GM12878 (cell line): ENCODE results near the gene SLC43A3. TPM values are rescaled to one million over a fixed set of nuclear protein-coding genes. Genes with fewer than 3 reads are reported as not detected.

Experiments
- ATAC-seq: fragments of 200-7000 bp; cut with Tn5 transposase; 3 replicates; pipeline ENCODE4 v1.9.1; 2020; ENCODE audit warnings: mild to moderate bottlenecking, moderate library complexity
- BruUV-seq: library from RNA; stranded (reverse); fragments of 400-500 nt; replicated peaks from 2 replicates; lab custom pipeline; 2021; lab: Mats Ljungman, UMichigan
- CTCF ChIA-PET: fragments of 300-600 bp; sonication (Branson Sonifier 250); formaldehyde crosslinking; extraction: SDS; loops from one replicate; lab custom pipeline; 2021; ENCODE audit warnings: inconsistent platforms; lab: Yijun Ruan, JAX
- POLR2A ChIA-PET: fragments of 350-600 bp; formaldehyde crosslinking; extraction: SDS; loops from one replicate; lab custom pipeline; 2021; ENCODE audit warnings: inconsistent platforms; lab: Charles Lee
- RAD21 ChIA-PET: fragments of 300-600 bp; sonication (Branson Sonifier 250); formaldehyde crosslinking; loops from one replicate; lab custom pipeline; 2023; ENCODE audit warnings: antibody characterized with exemption; ENCODE audit not compliant: unreplicated experiment; lab: Charles Lee
- SMC1A ChIA-PET: fragments of 300-600 bp; sonication (Branson Sonifier 250); formaldehyde crosslinking; loops from one replicate; lab custom pipeline; 2023; ENCODE audit not compliant: unreplicated experiment, uncharacterized antibody; lab: Charles Lee
- DNase-seq: peaks from one replicate; pipeline ENCODE4 v3.0.0-alpha.2; 2011; ENCODE audit warnings: low read depth, low spot score
- FAIRE-seq: peaks from 3 replicates; lab custom pipeline; 2011; peaks lifted over from hg19 to GRCh38; lab: Jason Lieb, UNC
- H2AFZ ChIP-seq: 2 replicates; pipeline ENCODE4 v1.6.0; 2011; ENCODE audit warnings: low read depth, low read length, control low read depth; ENCODE audit not compliant: control insufficient read depth
- H3K27ac ChIP-seq: 2 replicates; pipeline ENCODE4 v1.5.1; 2011; ENCODE audit warnings: control low read depth; ENCODE audit not compliant: control insufficient read depth, insufficient read depth
- H3K27me3 ChIP-seq, 2 experiments: replicated peaks in 1 of 2; 2 replicates each; pipeline versions ENCODE4 v1.6.0 to v1.6.1; 2011; ENCODE audit warnings: low read length in 1 of 2; ENCODE audit not compliant: control insufficient read depth in 2 of 2, insufficient read depth in 2 of 2
- H3K36me3 ChIP-seq, 2 experiments: 2 replicates each; pipeline ENCODE4 v1.5.1; 2011; ENCODE audit warnings: low read length in 1 of 2; ENCODE audit not compliant: control insufficient read depth in 2 of 2, insufficient read depth in 2 of 2
- H3K4me1 ChIP-seq: 2 replicates; pipeline ENCODE4 v1.6.1; 2011; ENCODE audit warnings: mild to moderate bottlenecking, low read length, moderate library complexity, mixed read lengths; ENCODE audit not compliant: control insufficient read depth, insufficient read depth
- H3K4me2 ChIP-seq: 2 replicates; pipeline ENCODE4 v1.6.0; 2011; ENCODE audit warnings: control low read depth; ENCODE audit not compliant: control insufficient read depth, insufficient read depth
- H3K4me3 ChIP-seq: fragments of 200-600 bp; sonication (generic); 2 replicates; pipeline ENCODE4 v1.5.1; 2016
- H3K79me2 ChIP-seq: 2 replicates; pipeline ENCODE4 v1.6.0; 2011; ENCODE audit warnings: low read length; ENCODE audit not compliant: control insufficient read depth, insufficient read depth
- H3K9ac ChIP-seq: 2 replicates; pipeline ENCODE4 v1.8.0; 2011; ENCODE audit warnings: low read length, control low read depth, mixed read lengths; ENCODE audit not compliant: control insufficient read depth, insufficient read depth
- H3K9me3 ChIP-seq: replicated peaks from 3 replicates; pipeline ENCODE4 v1.5.1; 2011; ENCODE audit warnings: mild to moderate bottlenecking, low read length; ENCODE audit not compliant: control insufficient read depth, insufficient read depth
- H4K20me1 ChIP-seq: 2 replicates; pipeline ENCODE4 v1.6.0; 2011; ENCODE audit not compliant: control insufficient read depth, insufficient read depth
- EGR1 ChIP-seq, 2 experiments: IDR thresholded peaks; 1 replicate in 1 of 2; 2 replicates in 1 of 2; pipeline ENCODE4 v1.6.1; 2011 to 2012; ENCODE audit warnings: low read depth in 2 of 2, low read length in 2 of 2, borderline replicate concordance in 1 of 2, mild to moderate bottlenecking in 1 of 2, moderate library complexity in 1 of 2
- FOS ChIP-seq: IDR thresholded peaks from 3 replicates; pipeline ENCODE4 v1.6.1; 2011; ENCODE audit warnings: borderline replicate concordance; ENCODE audit not compliant: insufficient read length; ENCODE audit errors: extremely low read depth
- KDM1A ChIP-seq: fragments of 200-600 bp; sonication (generic); IDR thresholded peaks from 2 replicates; pipeline ENCODE4 v1.6.1; 2016; ENCODE audit warnings: borderline replicate concordance
- MYB ChIP-seq: fragments of 150-350 bp; IDR thresholded peaks from 2 replicates; pipeline ENCODE4 v1.6.1; 2014; ENCODE audit warnings: mild to moderate bottlenecking, low read depth, low read length, borderline replicate concordance
- NR2F1 ChIP-seq: fragments of 450-650 bp; conservative IDR thresholded peaks from 2 replicates; pipeline ENCODE4 v1.6.1; 2017; ENCODE audit warnings: mild to moderate bottlenecking
- POLR2A ChIP-seq: IDR thresholded peaks from 2 replicates; pipeline ENCODE4 v1.6.1; 2011; ENCODE audit warnings: low read depth, mild to moderate bottlenecking, low read length
- WGBS: methylation state at CpG from one replicate; pipeline ENCODE4 v1.1.6; 2016; ENCODE audit warnings: low lambda C conversion rate; ENCODE audit not compliant: insufficient replicate concordance, insufficient coverage; ENCODE audit errors: missing lambda C conversion rate; 5-methylcytosine and 5-hydroxymethylcytosine counted together
- in situ Hi-C: fragments of 300-500 bp; cut with MboI; formaldehyde crosslinking; loops from 9 replicates; pipeline ENCODE4 v1.14.3; 2018; ENCODE audit warnings: mixed read lengths
- intact Hi-C: fragments of 100-400 bp; cut with micrococcal nuclease; formaldehyde crosslinking; loops from one replicate; pipeline ENCODE4 v1.14.2; 2022; ENCODE audit not compliant: unreplicated experiment
- polyA plus RNA-seq, 11 experiments: library from polyadenylated mRNA; depleted of rRNA in 4 of 11; unstranded in 6 of 11; stranded (reverse) in 5 of 11; fragments of >200 nt; fragmentation: Nextera tagmentation in 4 of 11; fragmentation: Illumina TruSeq in 1 of 11; extraction: Ambion mirVana in 4 of 11; extraction: Trizol in 1 of 11; gene quantifications; 1 replicate in 1 of 11; 2 replicates in 10 of 11; pipeline versions ENCODE4 v1.2.1 to v1.2.3, GENCODE V29; 2011 to 2016; ENCODE audit warnings: inconsistent platforms in 2 of 11, missing spikeins in 2 of 11, low read depth in 1 of 11
- total RNA-seq, 4 experiments: library from RNA; depleted of rRNA in 3 of 4; stranded (reverse); fragments of >200 nt in 3 of 4; fragmentation: Illumina TruSeq in 1 of 4; extraction: Trizol in 1 of 4; gene quantifications; 2 replicates each; pipeline versions ENCODE4 v1.2.1 to v1.2.3, GENCODE V29; 2013 to 2021

Gene SLC43A3
- total and polyA plus RNA-seq, 10 of the 15 experiments (the other 5 are each of a cell fraction or from before 2014, with no cell fraction given), result 37.5 to 237 (median 132) TPM

GRCh38 chr11:57375490-57375889 is 51.4 kb downstream of the SLC43A3 start:
- ChIA-PET POLR2A (no interaction called here), RAD21 (no interaction called here), SMC1A (no interaction called here), CTCF (no interaction called here)
- Histone ChIP-seq H3K9ac (no peak overlapping the region), H3K9me3 (no peaks in the 10 kb centered on the region), H3K36me3 (no peaks in the 10 kb centered on the region), H3K27ac (no peak overlapping the region), H3K4me1 (no peaks in the 10 kb centered on the region), H3K27me3 (no peaks in the 10 kb centered on the region; a peak in 1 of 4 replicates), H3K79me2 (no peaks in the 10 kb centered on the region), H3K4me2 (no peak overlapping the region), H2AFZ (no peak overlapping the region), H3K4me3 (no peak overlapping the region), H4K20me1 (no peaks in the 10 kb centered on the region)
- FAIRE-seq (no peak), ATAC-seq (no peak), DNase-seq (no peak)
- WGBS, result 0% methylated on average over 2 of the region's 2 CpGs
- BruUV-seq, result no TSS peak
- in situ Hi-C loops, result no loop called here
- TF ChIP-seq MYB, result no peak
- intact Hi-C loops, result no loop called here

DNA sequence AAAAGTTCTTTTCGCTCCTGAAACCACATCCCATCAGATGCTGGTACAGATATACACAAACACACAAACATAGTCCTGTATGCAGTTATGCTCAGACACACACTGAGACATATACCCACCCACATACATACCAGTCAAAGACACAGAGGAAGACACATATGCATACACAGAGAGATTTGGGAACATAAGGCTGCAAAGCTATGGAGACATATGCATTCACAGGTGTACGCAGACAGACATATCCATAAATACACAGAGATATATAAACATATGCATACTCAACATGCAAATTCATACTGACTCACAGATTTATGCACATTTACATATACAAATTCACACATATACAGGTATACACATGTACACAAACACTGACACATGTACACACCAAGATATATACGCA is 52.0 kb downstream of the SLC43A3 start:
- FAIRE-seq (no peak), DNase-seq (no peak), ATAC-seq (no peak)
- no peaks in the 10 kb centered on the region for H3K36me3 ChIP-seq
- ChIA-PET SMC1A (no interaction called here), CTCF (interaction anchor here (1.2 kb wide), 1 partner anchor 119 kb away, joined by 3 read pairs; no protein-coding TSS in a partner anchor), POLR2A (no interaction called here), RAD21 (no interaction called here)
- in situ Hi-C loops (no loop called here), intact Hi-C loops (no loop called here)
- no TSS peak for BruUV-seq
- no peaks in the 10 kb centered on the region for H4K20me1 ChIP-seq
- no peaks in the 10 kb centered on the region for H3K79me2 ChIP-seq
- H3K4me3 ChIP-seq, result no peak overlapping the region
- no peak overlapping the region for H3K27ac ChIP-seq
- no peak overlapping the region for H3K9ac ChIP-seq
- H3K27me3 ChIP-seq, result no peaks in the 10 kb centered on the region; a peak in 1 of 4 replicates
- 55% methylated on average over 3 of the region's 3 CpGs for WGBS
- H3K4me1 ChIP-seq, result no peaks in the 10 kb centered on the region
- no peak overlapping the region for H3K4me2 ChIP-seq
- H3K9me3 ChIP-seq, result no peaks in the 10 kb centered on the region
- TF ChIP-seq KDM1A (no peak), NR2F1 (no peak), EGR1 (IDR thresholded peaks at IDR 0.05; ENCODE audit: borderline replicate concordance in 1 of 2, low read depth in 2 of 2, low read length in 2 of 2) (no peak), POLR2A (no peak), FOS (no peak)
- no peak overlapping the region for H2AFZ ChIP-seq
